ENCODE measurements around the gene ARPC4. TPM values are rescaled to one million over a fixed set of nuclear protein-coding genes. Genes with fewer than 3 reads are reported as not detected.
A peak's percentile ranks its signal among the peaks of the same experiment; 100 is the strongest.

ARPC4 gene
- total RNA-seq, 2 experiments from 2014 or later = 237 to 240 TPM

GRCh38 chr3:9809615-9810432, 16.9 kb downstream of the ARPC4 start, which contains the start of gene TTLL3:
TTLL3 (plus strand) TSS chr3:9810262; CDS start chr3:9810662, 400 bp downstream.
- peak; percentile 55 for DNase-seq
- CTCF ChIA-PET = interaction anchor here (1.0 to 1.6 kb wide), 2 partner anchors 17 to 83 kb away, joined by 4 read pairs; partner anchors contain the start of gene ARPC4
- POLR2A ChIA-PET = interaction anchor here (0.5 to 2.2 kb wide), 4 partner anchors 17 to 123 kb away, joined by 3 to 10 read pairs (median 4); partner anchors contain the start of genes ARPC4, CAMK1 and TADA3
- peak within 1 kb of the TSS; percentile 81 for H3K4me3 Mint-ChIP-seq
- H3K27ac Mint-ChIP-seq = peak within 1 kb of the TSS; percentile 83
- H3K27me3 Mint-ChIP-seq = no peaks in the 10 kb centered on the region
- peaks cover 30% of the 10 kb centered on the region for H3K4me1 Mint-ChIP-seq (ENCODE audit: low read depth)
- no peaks in the 10 kb centered on the region for H3K9me3 Mint-ChIP-seq
- intact Hi-C loops (cut with micrococcal nuclease) = loop anchor here (5.0 kb wide), 1 partner anchor 107 kb away; the partner anchor contains the start of gene IL17RC
- peaks cover 36% of the 10 kb centered on the region for H3K36me3 Mint-ChIP-seq

GRCh38 chr3:9810433-9810770, 17.5 kb downstream of the ARPC4 start:
- Mint-ChIP-seq H3K27me3 (no peaks in the 10 kb centered on the region), H3K4me3 (peak overlapping the region; percentile 57), H3K4me1 (ENCODE audit: low read depth) (peaks cover 30% of the 10 kb centered on the region), H3K36me3 (peaks cover 30% of the 10 kb centered on the region), H3K27ac (no peak overlapping the region), H3K9me3 (no peaks in the 10 kb centered on the region)
- intact Hi-C loops (cut with micrococcal nuclease) = no loop called here
- DNase-seq = no peak
- POLR2A ChIA-PET = interaction anchor here (0.5 kb wide), 1 partner anchor 86 kb away, joined by 4 read pairs; no protein-coding TSS in a partner anchor
- CTCF ChIA-PET = interaction anchor here (1.0 to 1.6 kb wide), 2 partner anchors 18 to 83 kb away, joined by 4 read pairs; partner anchors contain the start of gene ARPC4

DNA sequence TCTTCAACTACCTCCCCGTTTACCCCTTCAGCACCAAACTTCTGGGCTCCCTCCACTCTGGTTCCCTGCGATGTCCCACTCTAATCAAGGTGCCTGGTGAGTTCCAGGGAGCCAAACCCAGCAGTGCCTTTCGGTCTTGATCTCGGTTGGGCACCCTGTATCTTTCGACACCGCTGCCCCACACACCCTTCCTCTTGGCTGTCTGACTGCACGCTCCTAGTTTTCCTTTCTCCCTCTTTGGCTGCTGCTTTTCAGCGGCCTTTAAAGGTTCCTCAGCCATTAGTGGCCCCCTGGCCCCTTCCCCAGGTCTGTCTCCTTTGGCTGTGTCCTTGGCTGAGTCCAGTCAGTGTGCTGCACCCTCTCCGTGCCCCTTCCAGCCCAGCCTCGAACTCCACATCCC, 18.0 kb downstream of the ARPC4 start:
- Mint-ChIP-seq H3K9me3 (no peaks in the 10 kb centered on the region), H3K4me1 (ENCODE audit: low read depth) (peaks cover 30% of the 10 kb centered on the region), H3K36me3 (peaks cover 28% of the 10 kb centered on the region), H3K4me3 (peak overlapping the region; percentile 57), H3K27ac (no peak overlapping the region), H3K27me3 (no peaks in the 10 kb centered on the region)
- intact Hi-C loops (cut with micrococcal nuclease) = no loop called here
- POLR2A ChIA-PET = no interaction called here
- no peak for DNase-seq
- CTCF ChIA-PET = no interaction called here

- Mint-ChIP-seq H3K36me3 (peaks cover 16% of the 10 kb centered on the region), H3K27ac (no peak overlapping the region), H3K4me1 (ENCODE audit: low read depth) (peaks cover 20% of the 10 kb centered on the region), H3K9me3 (no peaks in the 10 kb centered on the region), H3K4me3 (no peak overlapping the region), H3K27me3 (no peaks in the 10 kb centered on the region)
- intact Hi-C loops (cut with micrococcal nuclease) = no loop called here
- POLR2A ChIA-PET = interaction anchor here (1.5 to 1.7 kb wide), 2 partner anchors 19 to 20 kb away, joined by 3 to 5 read pairs; partner anchors contain the start of genes ARPC4 and TADA3
- no peak for DNase-seq
- CTCF ChIA-PET = no interaction called here
These were observed 20.1 kb downstream of the ARPC4 start for GRCh38 chr3:9812870-9813483.

- DNase-seq = no peak
- Mint-ChIP-seq H3K4me1 (ENCODE audit: low read depth) (peaks cover 3% of the 10 kb centered on the region), H3K4me3 (no peak overlapping the region), H3K27ac (no peak overlapping the region), H3K27me3 (no peaks in the 10 kb centered on the region), H3K9me3 (no peaks in the 10 kb centered on the region), H3K36me3 (peaks cover 16% of the 10 kb centered on the region)
- ChIA-PET POLR2A (no interaction called here), CTCF (no interaction called here)
- intact Hi-C loops (cut with micrococcal nuclease) = no loop called here
These were observed 23.1 kb downstream of the ARPC4 start for GRCh38 chr3:9815986-9816385.

GRCh38 chr3:9817436-9817835, 24.6 kb downstream of the ARPC4 start:
- no peaks in the 10 kb centered on the region for H3K4me1 Mint-ChIP-seq (ENCODE audit: low read depth)
- no peaks in the 10 kb centered on the region for H3K9me3 Mint-ChIP-seq
- intact Hi-C loops (cut with micrococcal nuclease) = no loop called here
- H3K27me3 Mint-ChIP-seq = no peaks in the 10 kb centered on the region
- ChIA-PET POLR2A (no interaction called here), CTCF (interaction anchor here (1.0 to 1.2 kb wide), 2 partner anchors 9 to 10 kb away, joined by 3 read pairs; no protein-coding TSS in a partner anchor)
- H3K27ac Mint-ChIP-seq = no peak overlapping the region
- H3K36me3 Mint-ChIP-seq = peaks cover 7% of the 10 kb centered on the region
- no peak for DNase-seq
- H3K4me3 Mint-ChIP-seq = no peak overlapping the region

- H3K27me3 Mint-ChIP-seq = no peaks in the 10 kb centered on the region
- POLR2A ChIA-PET = no interaction called here
- CTCF ChIA-PET = no interaction called here
- no peak overlapping the region for H3K4me3 Mint-ChIP-seq
- H3K27ac Mint-ChIP-seq = no peak overlapping the region
- H3K9me3 Mint-ChIP-seq = no peaks in the 10 kb centered on the region
- H3K36me3 Mint-ChIP-seq = peaks cover 4% of the 10 kb centered on the region
- no peaks in the 10 kb centered on the region for H3K4me1 Mint-ChIP-seq (ENCODE audit: low read depth)
- intact Hi-C loops (cut with micrococcal nuclease) = no loop called here
- no peak for DNase-seq
These were observed 25.9 kb downstream of the ARPC4 start for GRCh38 chr3:9818666-9819335.

DNA sequence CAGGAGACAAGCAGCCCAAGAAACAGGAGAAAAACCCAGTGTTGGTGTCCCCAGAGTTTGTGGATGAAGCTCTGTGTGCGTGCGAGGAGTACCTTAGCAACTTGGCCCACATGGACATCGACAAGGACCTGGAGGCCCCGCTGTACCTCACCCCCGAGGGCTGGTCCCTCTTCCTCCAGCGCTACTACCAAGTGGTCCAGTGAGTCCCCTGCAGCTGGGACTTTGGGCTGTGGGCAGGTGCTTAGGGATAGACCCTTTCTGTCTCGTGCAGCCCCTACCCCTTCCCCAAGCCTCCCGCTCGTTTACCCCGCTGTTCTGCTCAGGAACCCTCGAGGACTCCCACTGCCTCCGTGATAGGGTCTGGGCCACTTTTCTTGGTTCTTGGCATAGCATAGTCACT, 27.7 kb downstream of the ARPC4 start:
- Mint-ChIP-seq H3K4me1 (ENCODE audit: low read depth) (no peaks in the 10 kb centered on the region), H3K4me3 (no peak overlapping the region), H3K36me3 (peaks cover 4% of the 10 kb centered on the region), H3K27me3 (no peaks in the 10 kb centered on the region), H3K9me3 (no peaks in the 10 kb centered on the region), H3K27ac (no peak overlapping the region)
- DNase-seq = no peak
- intact Hi-C loops (cut with micrococcal nuclease) = no loop called here
- ChIA-PET POLR2A (no interaction called here), CTCF (no interaction called here)

DNA sequence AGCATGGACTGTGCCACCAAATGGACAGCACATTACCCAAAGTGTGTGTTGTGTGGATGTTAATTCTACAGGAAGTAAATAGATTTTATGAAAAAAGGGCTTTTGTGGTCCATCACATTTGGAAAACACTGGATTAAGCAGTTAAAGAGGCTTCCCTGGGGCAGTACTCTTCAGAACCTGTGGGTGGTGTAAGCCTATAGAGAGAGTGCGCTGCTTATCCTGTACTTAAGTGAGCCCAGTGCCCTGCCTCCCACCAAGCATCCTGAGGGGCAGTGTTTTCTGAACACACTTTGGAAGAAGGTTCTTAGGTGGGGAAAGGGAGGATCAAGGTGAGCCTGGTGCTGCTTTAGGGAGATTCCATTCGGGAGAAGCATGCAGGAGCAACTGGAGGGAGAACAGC, 28.1 kb downstream of the ARPC4 start:
- intact Hi-C loops (cut with micrococcal nuclease) = no loop called here
- H3K9me3 Mint-ChIP-seq = no peaks in the 10 kb centered on the region
- no peaks in the 10 kb centered on the region for H3K4me1 Mint-ChIP-seq (ENCODE audit: low read depth)
- ChIA-PET CTCF (no interaction called here), POLR2A (no interaction called here)
- no peak overlapping the region for H3K4me3 Mint-ChIP-seq
- no peak for DNase-seq
- H3K27ac Mint-ChIP-seq = no peak overlapping the region
- H3K36me3 Mint-ChIP-seq = peaks cover 4% of the 10 kb centered on the region
- no peaks in the 10 kb centered on the region for H3K27me3 Mint-ChIP-seq

GRCh38 chr3:9825451-9826040, 32.7 kb downstream of the ARPC4 start:
- POLR2A ChIA-PET = no interaction called here
- no peak overlapping the region for H3K27ac Mint-ChIP-seq
- intact Hi-C loops (cut with micrococcal nuclease) = no loop called here
- CTCF ChIA-PET = no interaction called here
- peaks cover 2% of the 10 kb centered on the region for H3K36me3 Mint-ChIP-seq
- H3K4me3 Mint-ChIP-seq = no peak overlapping the region
- no peaks in the 10 kb centered on the region for H3K27me3 Mint-ChIP-seq
- no peak for DNase-seq
- no peaks in the 10 kb centered on the region for H3K9me3 Mint-ChIP-seq
- H3K4me1 Mint-ChIP-seq (ENCODE audit: low read depth) = no peaks in the 10 kb centered on the region

GRCh38 chr3:9826815-9827573, 34.1 kb downstream of the ARPC4 start:
- no peaks in the 10 kb centered on the region for H3K9me3 Mint-ChIP-seq
- no peak overlapping the region for H3K4me3 Mint-ChIP-seq
- H3K27me3 Mint-ChIP-seq = no peaks in the 10 kb centered on the region
- POLR2A ChIA-PET = interaction anchor here (1.2 kb wide), 1 partner anchor 17 kb away, joined by 3 read pairs; no protein-coding TSS in a partner anchor
- DNase-seq = peak; percentile 45
- intact Hi-C loops (cut with micrococcal nuclease) = no loop called here
- CTCF ChIA-PET = interaction anchor here (0.7 to 2.2 kb wide), 12 partner anchors 9 to 161 kb away, joined by 3 to 9 read pairs (median 3); partner anchors contain the start of gene RPUSD3
- H3K27ac Mint-ChIP-seq = peak overlapping the region; percentile 1
- H3K4me1 Mint-ChIP-seq (ENCODE audit: low read depth) = no peaks in the 10 kb centered on the region
- H3K36me3 Mint-ChIP-seq = peaks cover 6% of the 10 kb centered on the region

Data from activated CD4-positive, alpha-beta memory T cell treated with anti-CD3 and anti-CD28 coated beads for 36 hours (primary cell).